Head of caudate nucleus (tissue), 42 donors: ENCODE measurements around the gene CES3.
"Not testable (repeated sequence)": the region's sequence is repeated elsewhere in the genome, so short reads cannot be mapped to it uniquely, and the experiment has no call there.

ENCODE experiments used
- DNase-seq, 42 donors: peaks; one replicate each; pipeline versions ENCODE4 v3.0.0 to v3.0.0-alpha.2; 2020 to 2021; ENCODE audit warnings: mixed read lengths in 7 of 42
- intact Hi-C: fragments of 100-400 bp; cut with DNase I; formaldehyde crosslinking; loops from one replicate; pipeline ENCODE4 v1.15.0; 2022

Gene CES3

DNA sequence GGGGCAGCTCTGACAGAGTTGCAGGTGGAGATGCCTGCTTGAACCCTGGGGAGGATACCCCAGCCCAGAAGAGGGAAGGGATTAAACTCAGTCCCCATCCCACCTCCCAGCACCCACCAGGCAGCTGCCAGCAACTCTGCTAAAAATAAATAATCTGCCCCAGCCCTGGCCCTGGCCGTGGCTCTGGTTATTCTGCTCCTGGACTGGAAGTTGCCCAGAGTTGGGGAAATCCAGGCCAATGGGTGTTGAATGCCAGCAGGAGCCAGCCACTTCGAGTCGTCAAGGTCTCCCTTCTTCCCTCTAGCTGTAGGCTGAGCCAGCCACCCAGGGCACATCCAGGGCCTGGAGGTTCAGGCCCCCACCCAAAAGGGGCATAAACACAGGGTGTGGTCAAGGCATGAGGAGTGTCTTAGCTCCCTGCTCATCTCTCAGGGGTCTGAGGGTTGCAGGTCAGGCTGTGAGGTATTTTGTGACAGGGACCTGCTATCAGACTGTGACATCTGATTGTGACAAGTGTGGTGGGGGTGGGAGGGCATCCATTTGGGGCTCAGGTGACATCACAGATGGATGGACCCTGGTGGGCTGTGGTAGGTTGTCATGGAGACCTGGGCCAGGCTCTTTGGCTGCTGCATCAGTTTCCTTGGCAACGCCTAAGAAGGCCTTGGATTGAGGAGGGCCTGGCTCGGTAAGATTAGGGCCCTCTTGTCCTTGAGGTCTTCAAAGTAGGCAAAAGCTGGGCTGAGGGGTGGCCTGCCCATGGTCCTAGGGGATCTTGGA is 34.7 kb upstream of the CES3 start:
- DNase-seq, result peak in 22 of 42 donors; percentile 6 to 68 (median 43)
- intact Hi-C loops, result no loop called here

GRCh38 chr16:66926961-66927436 is 34.1 kb upstream of the CES3 start:
- intact Hi-C loops, result no loop called here

DNA sequence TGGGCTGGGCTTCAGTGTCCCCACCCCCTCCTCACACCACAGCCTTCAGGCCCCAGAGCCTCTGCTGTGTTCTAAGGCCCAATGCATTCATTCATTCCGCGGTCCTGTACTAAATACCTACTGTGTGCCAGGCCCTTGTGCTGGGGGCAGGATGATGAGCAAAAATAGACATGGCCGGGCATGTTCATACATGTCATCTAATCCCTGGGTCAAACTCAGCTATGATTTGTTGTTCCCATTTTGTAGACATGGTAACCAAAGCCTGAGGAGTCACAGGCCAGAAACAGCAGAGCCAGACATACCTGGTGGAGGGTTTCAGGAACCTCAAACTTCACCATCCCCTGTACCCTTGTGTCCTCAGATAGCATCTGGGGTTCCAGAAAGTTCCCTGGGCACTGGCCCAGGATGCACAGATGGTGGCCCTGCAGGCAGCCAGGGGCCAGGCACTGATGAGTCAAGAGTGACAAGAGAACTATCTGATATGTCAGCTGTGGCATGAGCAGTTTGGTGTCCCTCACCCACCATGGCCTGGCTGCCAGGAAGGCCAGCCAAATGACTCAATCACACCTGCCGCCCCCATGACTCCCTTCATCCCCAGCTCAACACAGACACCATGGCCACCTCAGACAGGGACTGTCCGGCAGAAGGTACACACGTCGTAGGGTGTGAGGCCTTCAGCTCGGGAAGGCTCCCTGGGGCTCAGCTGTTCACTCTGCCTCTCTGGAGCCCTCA is 33.0 kb upstream of the CES3 start:
- intact Hi-C loops, result no loop called here
- DNase-seq, result no peak

More at GRCh38 chr16:66926961-66927436, 34.1 kb upstream of the CES3 start:
- no peak for DNase-seq

- intact Hi-C loops, result no loop called here
- DNase-seq, result peak in 10 of 42 donors; percentile 17 to 48 (median 32)
Measured at GRCh38 chr16:66928702-66929388, 32.2 kb upstream of the CES3 start.

GRCh38 chr16:66930189-66930588 is 30.9 kb upstream of the CES3 start:
- DNase-seq, result no peak
- intact Hi-C loops, result no loop called here

GRCh38 chr16:66931665-66932064 is 29.4 kb upstream of the CES3 start:
- intact Hi-C loops, result no loop called here
- DNase-seq, result no peak

DNA sequence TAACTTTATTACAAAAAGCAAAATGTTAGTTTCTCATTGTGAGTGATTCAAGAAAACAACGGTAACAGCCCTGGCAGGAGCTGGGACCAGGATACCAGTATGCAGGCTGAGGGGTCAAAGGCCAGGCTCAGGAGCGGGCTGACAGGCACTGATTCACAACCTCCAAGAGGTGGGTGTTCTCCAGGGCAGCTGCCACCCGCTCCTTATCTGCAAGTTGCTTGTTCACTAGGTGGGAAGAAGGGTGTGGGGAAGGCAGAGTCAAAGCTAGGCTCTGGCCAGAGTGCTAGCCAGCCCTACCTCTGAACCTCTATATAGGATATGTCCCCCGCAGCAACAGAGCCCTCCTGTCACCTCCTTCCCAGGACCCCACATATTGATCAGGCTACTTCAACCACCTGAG is 29.0 kb upstream of the CES3 start:
- intact Hi-C loops, result no loop called here
- no peak for DNase-seq

DNA sequence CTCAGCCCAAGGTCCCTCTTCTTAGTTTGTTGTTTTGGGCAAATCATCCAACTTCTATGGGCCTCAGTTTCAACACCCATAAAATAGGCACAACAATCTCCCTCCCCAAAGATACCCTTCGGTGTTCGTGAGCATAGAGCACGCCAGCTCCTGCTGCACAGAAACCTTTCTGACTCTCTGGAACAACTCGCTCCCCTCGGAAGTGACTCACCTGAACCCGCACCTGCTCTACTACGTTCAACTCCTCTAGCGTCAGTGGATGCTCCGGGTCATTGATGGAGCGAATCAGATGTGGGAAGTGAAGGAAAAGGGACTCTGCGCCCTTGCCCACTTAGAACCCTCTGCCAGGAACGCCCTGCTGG is 27.3 kb upstream of the CES3 start:
- DNase-seq, result peak in 28 of 42 donors; percentile 21 to 76 (median 52)
- intact Hi-C loops, result no loop called here

GRCh38 chr16:66934138-66934838 is 26.8 kb upstream of the CES3 start, which contains the start of gene CIAO2B:
Gene CIAO2B, minus strand, starts transcription at chr16:66934402. Its CDS starts 38 bp downstream, at chr16:66934364.
- DNase-seq, result peak; percentile 65 to 94 (median 88)
- intact Hi-C loops, result no loop called here

- DNase-seq, result peak in 5 of 42 donors; percentile 13 to 50 (median 29)
- intact Hi-C loops, result not testable (repeated sequence)
Measured at GRCh38 chr16:66934839-66935313, 26.2 kb upstream of the CES3 start.

DNA sequence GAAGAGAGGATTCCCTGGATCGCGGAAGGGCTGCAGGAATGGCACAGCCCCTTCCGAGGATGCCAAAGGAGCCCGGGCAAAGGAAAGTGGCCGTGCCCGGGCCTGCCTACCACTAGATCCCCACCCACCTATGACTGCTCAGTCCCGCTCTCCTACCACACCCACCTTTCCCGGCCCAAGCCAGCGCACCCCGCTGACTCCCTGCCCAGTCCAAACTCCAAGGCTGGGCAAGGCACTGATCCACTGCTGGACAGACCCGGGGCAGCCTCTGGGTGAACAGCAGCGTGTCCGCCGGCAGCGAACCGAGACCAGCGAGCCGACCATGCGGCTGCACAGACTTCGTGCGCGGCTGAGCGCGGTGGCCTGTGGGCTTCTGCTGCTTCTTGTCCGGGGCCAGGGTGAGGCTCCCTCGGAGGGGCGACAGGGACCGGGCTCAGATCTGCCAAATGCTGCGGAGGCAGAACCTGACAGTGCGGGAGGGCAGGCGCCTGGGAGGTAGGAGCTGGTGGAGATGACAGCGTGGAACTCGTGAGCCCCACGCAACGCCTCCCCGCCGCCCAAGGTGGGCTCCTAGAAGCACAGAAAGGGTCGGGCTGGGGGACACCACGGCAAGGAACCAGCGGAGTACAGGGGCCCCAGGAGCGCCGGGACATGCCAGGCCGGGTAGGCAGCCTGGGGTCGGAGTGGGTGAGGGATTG is 25.6 kb upstream of the CES3 start, which contains the start of gene CES2:
Gene CES2 (plus strand): TSS at position 203 of the 698 bp plus-strand sequence. CDS start 120 bp downstream, at position 323.
- intact Hi-C loops, result no loop called here
- peak in 7 of 42 donors; percentile 19 to 47 (median 29) for DNase-seq

DNA sequence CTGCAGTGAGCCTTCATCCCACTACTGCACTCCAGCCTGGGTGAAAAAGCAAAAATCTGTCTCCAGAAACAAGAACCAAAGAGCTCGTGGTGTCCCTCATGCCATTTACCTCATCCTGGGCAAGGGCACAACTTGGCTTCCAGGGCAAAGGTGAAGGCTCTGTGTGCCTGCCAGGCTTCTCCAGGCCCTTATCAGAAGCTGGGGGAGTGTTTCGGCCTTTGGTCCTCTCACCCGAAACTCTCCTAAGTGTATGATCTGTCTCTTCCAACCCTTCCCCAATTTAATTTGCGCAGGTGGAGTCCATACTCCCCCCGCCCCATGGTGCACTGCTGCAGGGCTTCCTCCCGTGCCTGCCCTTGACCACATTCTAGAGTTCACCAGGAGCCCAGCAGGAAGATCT is 24.6 kb upstream of the CES3 start:
- no peak for DNase-seq
- intact Hi-C loops, result no loop called here

- no peak for DNase-seq
- intact Hi-C loops, result no loop called here
Measured at GRCh38 chr16:66936889-66937554, 24.0 kb upstream of the CES3 start.

- DNase-seq, result no peak
- intact Hi-C loops, result no loop called here
Measured at GRCh38 chr16:66937725-66938337, 23.2 kb upstream of the CES3 start.

DNA sequence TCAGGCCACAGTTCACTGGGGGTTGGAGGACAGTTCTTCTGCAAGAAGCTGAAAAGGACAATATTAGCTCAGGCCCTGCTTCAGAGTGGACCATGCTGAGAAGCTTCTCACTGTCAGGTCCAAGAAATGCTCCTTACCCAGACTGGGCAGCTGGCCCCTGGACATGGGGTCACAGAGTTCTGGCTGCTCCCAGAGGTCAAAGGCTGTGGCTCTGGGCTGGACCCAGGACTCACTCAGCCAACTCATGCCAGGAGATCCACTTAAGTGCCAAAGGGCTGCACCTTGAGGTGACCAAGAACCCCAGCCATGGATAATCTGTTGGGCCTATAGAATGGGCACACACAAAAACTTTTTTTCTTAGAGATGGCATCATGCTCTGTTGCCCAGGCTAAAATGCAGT is 21.7 kb upstream of the CES3 start:
- DNase-seq, result no peak
- intact Hi-C loops, result no loop called here

GRCh38 chr16:66940236-66940635 is 20.8 kb upstream of the CES3 start:
- DNase-seq, result no peak
- intact Hi-C loops, result loop anchor here (10.0 kb wide), 1 partner anchor 215 kb away; the partner anchor contains the start of genes B3GNT9, FBXL8 and TRADD

DNA sequence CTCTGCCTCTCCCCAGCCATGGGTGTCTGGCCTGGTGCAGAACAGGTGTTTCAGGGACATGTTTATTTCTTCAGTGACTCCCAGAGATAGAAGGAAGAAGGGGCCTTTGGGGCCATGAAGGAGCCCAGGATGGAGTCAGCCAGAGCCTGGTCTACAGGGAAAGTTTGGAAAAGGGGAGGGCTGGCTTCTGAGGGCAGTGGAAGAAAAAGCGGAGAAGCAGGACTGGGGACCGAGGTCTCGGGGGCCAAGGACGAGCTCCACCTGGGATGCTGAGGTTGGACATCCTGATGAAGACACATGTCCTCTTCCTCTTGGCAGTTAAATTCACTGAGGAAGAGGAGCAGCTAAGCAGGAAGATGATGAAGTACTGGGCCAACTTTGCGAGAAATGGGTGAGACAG is 18.1 kb upstream of the CES3 start:
- intact Hi-C loops, result loop anchor here (10.0 kb wide), 1 partner anchor 212 kb away; the partner anchor contains the start of genes B3GNT9, FBXL8 and TRADD
- DNase-seq, result no peak
